ENCODE data around the gene FOXE1.

FOXE1 gene

GRCh38 chr9:97866848-97867247, 13.8 kb downstream of the FOXE1 start:
- FAIRE-seq: no peak

DNA sequence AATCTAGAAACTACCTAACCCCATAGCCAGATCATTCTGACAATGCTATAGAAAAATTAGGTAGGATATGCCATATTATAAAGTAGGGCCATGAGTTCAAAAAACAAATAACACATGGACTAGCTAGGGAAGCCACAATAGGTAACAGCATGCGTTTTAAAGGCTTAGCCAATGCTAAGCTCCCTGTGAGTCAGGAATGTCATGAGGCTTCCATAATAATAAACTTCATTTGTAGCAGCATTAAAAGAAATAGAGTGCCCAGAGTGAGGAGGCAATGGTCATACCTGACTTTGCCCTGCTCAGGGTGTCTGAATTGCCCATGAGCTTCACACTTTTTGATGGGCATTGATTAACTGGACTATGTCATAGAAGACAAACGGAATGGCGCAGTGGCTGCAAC, 15.8 kb downstream of the FOXE1 start:
- FAIRE-seq: no peak

GRCh38 chr9:97873425-97873824, 20.4 kb downstream of the FOXE1 start:
- FAIRE-seq: no peak

DNA sequence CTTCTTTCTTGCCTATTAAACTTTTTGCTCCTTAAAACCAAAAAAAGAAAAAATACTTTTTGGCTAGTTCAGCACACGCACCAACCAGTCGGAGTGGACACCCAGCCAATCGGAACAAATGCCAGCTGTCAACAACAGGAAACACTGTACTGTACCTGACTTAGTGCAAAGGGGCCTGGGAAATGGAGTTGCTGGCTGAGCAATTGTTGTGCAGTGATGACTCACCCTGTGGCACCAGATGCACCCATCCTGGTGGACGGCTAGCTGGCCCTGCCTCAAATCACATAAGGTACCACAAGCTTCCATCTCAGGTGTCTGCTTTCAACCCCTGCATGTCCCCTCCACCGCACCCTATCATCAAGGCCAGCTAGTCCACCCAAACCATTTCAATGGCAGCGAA, 20.9 kb downstream of the FOXE1 start:
- FAIRE-seq: no peak

- no peak for FAIRE-seq
Measured at GRCh38 chr9:97874624-97875023, 21.6 kb downstream of the FOXE1 start.

GRCh38 chr9:97875111-97875510, 22.1 kb downstream of the FOXE1 start:
- no peak for FAIRE-seq

GRCh38 chr9:97876061-97876460, 23.0 kb downstream of the FOXE1 start:
- no peak for FAIRE-seq

GRCh38 chr9:97880336-97880735, 27.3 kb downstream of the FOXE1 start:
- no peak for FAIRE-seq

GRCh38 chr9:97889941-97890887, 37.2 kb downstream of the FOXE1 start:
- no peak for FAIRE-seq

GRCh38 chr9:97891736-97892135, 38.7 kb downstream of the FOXE1 start:
- no peak for FAIRE-seq

DNA sequence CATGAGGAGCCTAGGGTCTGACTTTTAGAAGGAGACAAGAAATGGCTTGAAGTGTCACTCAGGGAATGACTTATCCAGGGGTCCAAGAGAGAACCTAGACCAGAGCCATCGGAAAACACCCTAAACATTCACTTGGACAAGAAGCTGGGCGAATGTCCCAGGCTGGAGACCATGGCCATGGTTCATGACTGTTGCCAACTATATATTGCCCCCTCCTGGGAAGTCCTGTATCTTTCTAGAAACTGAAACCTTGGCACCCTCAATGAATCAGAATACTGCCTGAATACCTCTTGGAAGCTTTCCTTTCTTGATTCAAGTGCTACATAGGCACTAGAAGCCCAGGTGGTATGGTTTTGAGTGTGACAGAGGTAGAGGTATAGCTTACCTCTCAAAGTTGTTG, 39.4 kb downstream of the FOXE1 start:
- no peak for FAIRE-seq

DNA sequence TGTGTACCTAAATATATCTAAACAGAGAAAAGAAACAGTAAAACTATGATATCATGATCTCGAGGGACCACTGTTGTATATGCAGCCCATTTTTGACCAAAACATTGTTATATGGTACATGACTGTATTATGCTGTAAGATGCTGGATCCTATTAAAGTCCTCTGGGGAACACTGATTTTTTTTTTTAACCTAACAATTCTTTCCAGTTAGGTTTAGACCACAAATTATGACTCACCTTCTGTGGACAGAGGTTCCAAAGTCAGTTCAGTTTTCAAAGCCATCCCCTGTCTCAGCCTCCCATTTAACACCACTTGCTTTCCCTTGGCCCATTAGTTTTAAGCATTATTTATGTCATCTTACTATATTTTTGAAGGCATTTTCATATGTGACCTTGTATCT, 42.2 kb downstream of the FOXE1 start:
- FAIRE-seq: no peak

DNA sequence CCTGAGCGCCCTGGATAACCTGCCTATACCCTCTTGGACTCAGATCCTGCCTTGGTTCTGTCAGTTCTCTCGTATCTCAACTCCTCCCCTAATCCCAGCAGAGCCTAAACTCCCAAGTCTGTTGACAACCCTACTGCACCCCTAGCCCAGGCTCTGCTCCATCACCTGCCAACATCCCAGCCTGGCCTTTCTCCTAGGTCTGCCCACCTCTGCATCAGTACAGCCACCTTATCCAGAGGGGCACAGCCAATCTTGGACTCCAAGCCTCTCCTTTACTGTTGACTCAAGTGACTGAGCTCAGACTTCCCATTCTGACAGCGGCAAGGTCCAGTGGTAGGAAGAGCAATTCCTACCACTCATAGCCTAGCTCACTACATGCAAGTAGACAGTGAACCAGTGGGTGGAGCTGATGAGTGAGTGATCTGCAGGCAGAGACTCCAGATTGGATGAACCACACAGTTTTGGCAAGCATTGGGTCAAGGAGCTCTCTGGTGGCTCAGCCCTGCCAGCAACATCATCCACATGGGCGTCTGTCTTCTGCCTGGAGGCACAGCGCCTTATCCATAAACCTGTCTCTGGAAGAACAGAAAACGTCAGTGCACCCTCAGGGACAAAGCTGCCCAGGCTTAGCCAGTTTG, 42.8 kb downstream of the FOXE1 start:
- FAIRE-seq: no peak

DNA sequence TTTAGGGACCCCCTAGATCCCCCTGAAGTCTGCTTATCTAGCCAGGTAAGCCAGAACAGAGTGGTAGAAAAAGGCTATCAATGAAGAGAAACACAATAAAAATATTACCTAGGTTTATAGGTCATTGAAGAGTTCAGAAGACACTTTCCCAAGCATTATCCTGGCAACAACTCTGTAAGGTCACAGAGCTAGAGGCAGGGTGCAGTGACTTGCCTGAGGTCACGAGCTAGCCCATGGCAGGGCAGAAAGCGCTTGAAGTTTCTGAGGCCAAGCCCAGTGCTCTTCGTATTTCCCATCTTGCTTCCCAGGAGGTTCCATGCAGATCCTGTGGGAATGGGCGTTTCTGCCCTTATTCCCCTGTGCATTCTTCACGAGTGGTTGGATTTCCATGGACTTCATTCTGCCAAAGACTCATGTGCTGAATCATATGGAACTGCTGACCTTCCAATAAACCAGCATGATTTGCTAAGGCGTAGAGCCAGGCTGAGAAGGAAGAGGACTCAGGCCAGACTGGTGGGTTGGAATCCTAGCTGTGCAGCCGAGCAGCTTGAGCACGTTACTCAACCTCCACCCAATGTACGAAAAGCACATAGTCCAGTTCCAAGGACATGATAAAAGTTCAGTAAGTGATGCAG, 47.2 kb downstream of the FOXE1 start:
- no peak for FAIRE-seq

GRCh38 chr9:97900738-97901565, 47.9 kb downstream of the FOXE1 start:
- FAIRE-seq: no peak

GRCh38 chr9:97903177-97903576, 50.2 kb downstream of the FOXE1 start:
- FAIRE-seq: no peak

DNA sequence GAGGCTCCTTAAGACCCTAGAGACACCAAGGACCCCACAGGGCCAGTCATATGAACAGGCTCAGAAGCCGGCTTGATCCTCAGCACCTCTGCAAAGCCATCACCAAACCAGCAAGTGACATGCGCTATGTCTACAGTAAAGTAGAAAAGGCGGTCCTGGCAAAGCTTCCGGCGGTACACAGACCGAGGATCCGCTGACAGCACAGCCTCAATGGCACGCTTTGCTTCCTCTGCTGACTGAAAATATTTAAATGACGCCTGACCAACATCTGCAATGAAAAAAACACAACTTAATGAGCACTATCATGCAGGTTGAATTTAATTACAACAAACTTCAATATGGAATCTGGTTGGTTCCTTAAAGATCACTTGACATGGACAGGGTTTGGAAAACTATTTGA, 51.7 kb downstream of the FOXE1 start:
- FAIRE-seq: no peak

DNA sequence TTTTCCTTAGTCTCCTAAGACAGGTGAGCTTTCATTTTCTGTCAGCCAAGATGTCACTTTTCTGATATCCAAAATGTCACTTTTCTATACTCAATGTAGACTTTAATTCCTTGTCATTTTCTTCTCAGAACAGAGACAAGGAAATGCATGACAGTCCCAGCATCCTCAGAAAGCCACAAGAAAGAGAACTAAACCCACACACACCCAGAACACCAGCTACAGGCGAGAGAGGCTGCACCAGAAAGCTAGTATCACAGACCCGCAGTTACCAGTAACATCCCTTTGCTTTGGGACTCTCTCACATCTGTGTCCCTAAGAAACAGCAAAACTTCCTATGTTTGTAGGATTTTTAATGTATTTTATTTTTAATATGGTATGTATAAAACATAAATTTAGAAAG, 52.2 kb downstream of the FOXE1 start:
- FAIRE-seq: no peak
